Ectodermal cell (in vitro differentiated cells): ENCODE measurements around the gene NEURL1B.
"Not testable (repeated sequence)": the region's sequence is repeated elsewhere in the genome, so short reads cannot be mapped to it uniquely, and the experiment has no call there.

Experiments
- H3K27ac ChIP-seq: 2 replicates; pipeline ENCODE4 v1.7.0; 2013; ENCODE audit warnings: mild to moderate bottlenecking, low read depth, low read length; ENCODE audit not compliant: insufficient read depth, poor library complexity, severe bottlenecking
- H3K27me3 ChIP-seq: 2 replicates; pipeline ENCODE4 v1.7.0; 2013; ENCODE audit warnings: mild to moderate bottlenecking, low read length; ENCODE audit not compliant: insufficient read depth, control insufficient read depth, poor library complexity, severe bottlenecking
- H3K36me3 ChIP-seq: one replicate; pipeline ENCODE4 v1.7.0; 2013; ENCODE audit warnings: low read length; ENCODE audit not compliant: control insufficient read depth, insufficient read depth
- H3K4me1 ChIP-seq: one replicate; pipeline ENCODE4 v1.7.0; 2013; ENCODE audit warnings: low read length; ENCODE audit not compliant: control insufficient read depth, insufficient read depth
- H3K4me3 ChIP-seq: 2 replicates; pipeline ENCODE4 v1.7.0; 2013; ENCODE audit warnings: low read depth, low read length, control low read depth; ENCODE audit not compliant: insufficient read depth
- H3K9me3 ChIP-seq: 2 replicates; pipeline ENCODE4 v1.7.0; 2013; ENCODE audit warnings: mild to moderate bottlenecking, low read length, moderate library complexity; ENCODE audit not compliant: control insufficient read depth
- WGBS, 2 experiments: methylation state at CpG; one replicate each; pipeline ENCODE4 v1.1.7; 2013; ENCODE audit warnings: missing lambda C conversion rate in 2 of 2; 5-methylcytosine and 5-hydroxymethylcytosine counted together

The NEURL1B gene

DNA sequence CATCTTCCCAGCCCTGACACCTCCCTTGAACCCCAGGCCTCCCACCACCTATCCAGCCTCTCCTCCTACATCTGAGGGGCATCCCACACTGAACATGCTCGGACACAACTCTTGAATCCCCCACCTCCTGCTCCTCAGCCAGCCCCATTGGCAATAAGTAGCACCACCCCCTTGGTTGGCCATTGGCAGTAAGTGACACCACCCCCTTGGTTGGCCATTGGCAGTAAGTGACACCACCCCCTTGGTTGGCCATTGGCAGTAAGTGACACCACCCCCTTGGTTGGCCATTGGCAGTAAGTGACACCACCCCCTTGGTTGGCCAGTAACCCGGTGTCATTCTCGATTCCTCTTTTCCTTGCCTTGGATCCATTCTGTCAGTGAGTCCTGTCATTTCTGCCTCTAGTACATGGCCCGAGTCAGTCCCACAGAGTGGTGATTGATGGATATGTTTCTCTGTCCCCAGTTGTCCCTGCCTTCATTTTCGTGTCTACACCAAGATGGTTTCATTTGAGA, 37.4 kb downstream of the NEURL1B start:
- WGBS, 2 experiments: 92 to 94% methylated on average over 5 of the region's 5 CpGs
- not testable (repeated sequence) for H3K36me3 ChIP-seq, H3K9me3 ChIP-seq, H3K4me1 ChIP-seq, H3K4me3 ChIP-seq, H3K27ac ChIP-seq
- peaks cover 10% of the 10 kb centered on the region for H3K27me3 ChIP-seq

DNA sequence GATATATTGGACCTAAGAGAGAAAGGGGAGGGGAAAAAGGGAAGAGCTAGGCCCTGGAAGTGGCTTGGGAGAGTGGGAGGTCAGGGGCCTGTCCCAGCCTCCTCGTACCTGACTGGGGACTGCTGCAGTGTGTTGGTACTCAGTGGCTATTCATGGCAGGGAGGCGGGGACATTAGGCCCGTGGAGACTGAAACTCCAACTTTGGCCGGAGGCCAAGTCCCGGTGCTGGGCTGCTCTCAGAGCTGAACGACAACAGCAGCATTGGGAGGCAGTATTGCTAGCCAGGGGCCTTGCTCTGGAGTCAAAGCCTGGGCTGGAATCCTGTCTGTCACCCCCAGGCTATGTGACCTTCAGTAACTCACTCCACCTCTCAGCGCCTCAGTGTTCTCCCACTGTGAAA, 37.8 kb downstream of the NEURL1B start:
- no peaks in the 10 kb centered on the region for H3K4me1 ChIP-seq
- peaks cover 15% of the 10 kb centered on the region for H3K27me3 ChIP-seq
- no peaks in the 10 kb centered on the region for H3K36me3 ChIP-seq
- WGBS, 2 experiments: 82 to 83% methylated on average over 7 of the region's 7 CpGs
- H3K4me3 ChIP-seq: no peak overlapping the region
- no peak overlapping the region for H3K27ac ChIP-seq
- no peaks in the 10 kb centered on the region for H3K9me3 ChIP-seq

DNA sequence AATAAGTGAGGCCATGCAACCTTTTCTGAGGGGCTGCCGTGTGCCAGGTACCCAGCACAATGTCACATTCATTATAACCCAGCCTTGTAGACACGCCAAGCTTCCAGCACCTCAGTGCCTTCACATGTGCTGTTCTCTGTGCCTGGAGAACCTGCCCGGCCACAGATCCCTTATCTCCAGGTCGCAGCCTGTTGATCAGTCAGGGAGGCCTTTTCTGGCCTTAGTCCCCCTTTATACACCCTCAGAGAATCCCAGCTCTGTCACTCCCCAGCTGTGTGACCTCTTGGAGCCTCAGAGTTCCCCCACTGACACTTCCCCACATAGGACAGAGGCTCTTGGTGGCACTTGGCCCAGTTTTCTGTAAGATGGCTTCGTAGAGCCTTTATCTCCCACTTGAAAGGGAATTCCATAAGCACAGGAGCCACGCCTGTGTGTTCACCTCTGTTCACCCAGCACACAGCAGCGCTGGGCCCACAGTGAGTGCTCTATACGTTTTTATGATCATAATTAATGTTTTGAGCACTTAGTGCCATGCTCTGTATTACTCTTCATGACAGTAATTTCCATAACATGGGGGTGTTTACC, 38.7 kb downstream of the NEURL1B start:
- H3K27me3 ChIP-seq: peaks cover 23% of the 10 kb centered on the region
- no peak overlapping the region for H3K4me3 ChIP-seq
- no peak overlapping the region for H3K27ac ChIP-seq
- no peaks in the 10 kb centered on the region for H3K4me1 ChIP-seq
- H3K36me3 ChIP-seq: no peaks in the 10 kb centered on the region
- no peaks in the 10 kb centered on the region for H3K9me3 ChIP-seq
- 91 to 95% methylated on average over 8 of the region's 8 CpGs for WGBS, 2 experiments

DNA sequence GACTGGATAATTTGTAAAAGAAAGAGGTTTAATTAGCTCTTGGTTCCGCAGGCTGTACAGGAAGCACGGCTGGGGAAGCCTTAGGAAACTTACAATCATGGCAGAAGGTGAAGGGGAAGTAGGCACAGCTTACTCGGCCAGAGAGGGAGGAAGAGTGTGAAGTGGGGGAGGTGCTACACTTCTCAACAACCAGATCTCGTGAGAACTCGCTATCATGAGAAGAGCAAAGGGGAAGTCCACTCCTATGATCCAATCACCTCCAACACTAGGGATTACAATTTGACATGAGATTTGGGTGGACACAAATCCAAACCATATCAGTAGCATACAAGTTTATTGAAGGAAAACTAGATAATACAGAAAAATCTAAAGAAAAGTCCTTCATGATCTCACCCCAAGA, 39.9 kb downstream of the NEURL1B start:
- no peaks in the 10 kb centered on the region for H3K4me1 ChIP-seq
- no peak overlapping the region for H3K4me3 ChIP-seq
- 89 to 91% methylated on average over 5 of the region's 5 CpGs for WGBS, 2 experiments
- peaks cover 24% of the 10 kb centered on the region for H3K27me3 ChIP-seq
- no peak overlapping the region for H3K27ac ChIP-seq
- no peaks in the 10 kb centered on the region for H3K9me3 ChIP-seq
- H3K36me3 ChIP-seq: no peaks in the 10 kb centered on the region

DNA sequence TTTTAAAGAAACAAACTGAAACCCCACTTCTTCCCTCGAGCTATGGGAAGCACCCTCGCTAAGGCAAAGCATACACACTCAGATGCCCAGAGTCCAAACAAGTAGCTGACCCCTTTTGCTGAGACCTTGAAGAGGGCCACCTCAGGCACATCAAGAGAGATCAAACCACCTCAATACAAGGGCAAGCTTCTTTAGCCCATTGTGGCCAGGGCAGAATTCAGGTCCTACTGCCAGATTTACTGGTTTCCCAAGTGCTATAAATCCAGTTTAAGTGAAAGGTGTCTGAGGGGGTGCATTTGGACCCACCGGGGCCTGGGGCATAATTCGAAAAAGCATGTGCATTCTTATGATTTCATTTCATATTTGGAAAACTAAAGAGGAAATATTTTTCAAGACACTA, 40.4 kb downstream of the NEURL1B start:
- Histone ChIP-seq H3K27me3 (peaks cover 24% of the 10 kb centered on the region), H3K4me3 (no peak overlapping the region), H3K27ac (no peak overlapping the region), H3K36me3 (no peaks in the 10 kb centered on the region), H3K4me1 (no peaks in the 10 kb centered on the region), H3K9me3 (no peaks in the 10 kb centered on the region)
- WGBS, 2 experiments: 96 to 97% methylated on average over 3 to 4 of the region's 4 CpGs

DNA sequence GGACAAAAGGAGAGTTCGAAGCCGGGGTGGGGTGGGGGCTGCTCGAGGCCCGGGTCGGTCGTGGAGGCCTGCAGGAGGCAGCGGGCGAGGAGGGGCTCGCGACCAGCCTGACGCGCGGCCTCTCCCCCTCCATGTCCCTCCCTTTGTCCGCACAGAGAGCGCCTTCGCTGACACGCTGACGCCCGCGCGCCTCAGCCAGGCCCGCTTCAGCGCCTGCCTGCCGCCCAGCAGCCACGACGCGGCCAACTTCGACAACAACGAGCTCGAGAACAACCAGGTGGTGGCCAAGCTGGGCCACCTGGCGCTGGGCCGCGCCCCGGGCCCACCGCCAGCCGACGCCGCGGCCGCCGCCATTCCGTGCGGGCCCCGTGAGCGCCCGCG, 42.2 kb downstream of the NEURL1B start:
- Histone ChIP-seq H3K27me3 (peaks cover 24% of the 10 kb centered on the region), H3K36me3 (no peaks in the 10 kb centered on the region), H3K9me3 (no peaks in the 10 kb centered on the region), H3K4me3 (no peak overlapping the region), H3K27ac (no peak overlapping the region), H3K4me1 (no peaks in the 10 kb centered on the region)
- whole genome bisulfite sequencing, 2 experiments: 55 to 58% methylated on average over 47 of the region's 47 CpGs

DNA sequence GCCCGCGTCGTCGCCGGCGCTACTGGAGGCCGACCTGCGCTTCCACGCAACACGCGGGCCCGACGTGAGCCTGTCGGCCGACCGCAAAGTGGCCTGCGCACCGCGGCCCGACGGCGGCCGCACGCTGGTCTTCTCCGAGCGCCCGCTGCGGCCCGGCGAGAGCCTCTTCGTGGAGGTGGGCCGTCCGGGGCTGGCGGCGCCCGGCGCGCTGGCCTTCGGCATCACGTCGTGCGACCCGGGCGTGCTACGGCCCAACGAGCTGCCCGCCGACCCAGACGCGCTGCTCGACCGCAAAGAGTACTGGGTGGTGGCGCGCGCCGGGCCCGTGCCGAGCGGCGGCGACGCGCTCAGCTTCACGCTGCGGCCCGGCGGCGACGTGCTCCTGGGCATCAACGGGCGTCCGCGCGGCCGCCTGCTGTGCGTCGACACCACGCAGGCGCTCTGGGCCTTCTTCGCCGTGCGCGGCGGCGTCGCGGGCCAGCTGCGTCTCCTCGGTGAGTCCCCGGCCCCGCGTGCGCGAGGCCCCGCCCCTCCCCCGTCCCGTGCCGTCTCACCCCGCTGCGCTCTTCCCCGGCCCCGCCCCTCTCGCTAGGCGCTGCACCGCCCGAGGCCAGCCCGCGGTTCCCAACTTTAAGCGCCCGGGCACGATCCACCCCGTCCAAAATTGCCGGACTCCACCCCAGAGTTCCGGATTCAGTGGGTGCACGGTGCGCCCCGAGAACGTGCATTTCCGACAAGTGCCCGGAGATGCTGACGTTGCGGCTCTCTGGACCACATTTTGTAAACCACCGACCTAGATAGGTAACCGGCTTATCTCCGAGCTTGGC, 42.8 kb downstream of the NEURL1B start:
- Histone ChIP-seq H3K36me3 (no peaks in the 10 kb centered on the region), H3K4me3 (peak overlapping the region; percentile 23), H3K27me3 (peaks cover 24% of the 10 kb centered on the region), H3K27ac (no peak overlapping the region), H3K4me1 (no peaks in the 10 kb centered on the region), H3K9me3 (no peaks in the 10 kb centered on the region)
- 37 to 39% methylated on average over 125 of the region's 125 CpGs for WGBS, 2 experiments

DNA sequence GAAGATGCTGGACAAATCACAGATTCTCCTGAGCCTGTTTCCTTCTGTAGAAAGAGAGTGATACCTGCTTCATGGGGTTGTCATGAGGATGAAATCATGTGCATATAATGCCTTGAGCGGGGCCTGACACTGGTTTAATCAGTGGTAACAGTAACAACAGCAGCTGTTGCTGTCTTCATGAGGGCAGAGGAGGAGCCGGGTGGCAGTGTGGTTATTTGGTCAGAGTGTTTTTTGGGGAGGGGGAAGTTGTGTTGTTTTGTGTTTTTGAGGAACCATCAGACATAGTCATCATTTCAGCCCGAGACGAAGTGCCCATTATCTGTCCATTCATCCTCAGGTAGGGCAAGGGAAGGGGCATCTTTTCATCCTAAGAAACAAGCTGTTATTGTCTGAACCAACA, 44.0 kb downstream of the NEURL1B start:
- no peak overlapping the region for H3K4me3 ChIP-seq
- 93 to 95% methylated on average over 4 of the region's 4 CpGs for WGBS, 2 experiments
- peaks cover 24% of the 10 kb centered on the region for H3K27me3 ChIP-seq
- H3K4me1 ChIP-seq: no peaks in the 10 kb centered on the region
- no peak overlapping the region for H3K27ac ChIP-seq
- no peaks in the 10 kb centered on the region for H3K9me3 ChIP-seq
- no peaks in the 10 kb centered on the region for H3K36me3 ChIP-seq

DNA sequence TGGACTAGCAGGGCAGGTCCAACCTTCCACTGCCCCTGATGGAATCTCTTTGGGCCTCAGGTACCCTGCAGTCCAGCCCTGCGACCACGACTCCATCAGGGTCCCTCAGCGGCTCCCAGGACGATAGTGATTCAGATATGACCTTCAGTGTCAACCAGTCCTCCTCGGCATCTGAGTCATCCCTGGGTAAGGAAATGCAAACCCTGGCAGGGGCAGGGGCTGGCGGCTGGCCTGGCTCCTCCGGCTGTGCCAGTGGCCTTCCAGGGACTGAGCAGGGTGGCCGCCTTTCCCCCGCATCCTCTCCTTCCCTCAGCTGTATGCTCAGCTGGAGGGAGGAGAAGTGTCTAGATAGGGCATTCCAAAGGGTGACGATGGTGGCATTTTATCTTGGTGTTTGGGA, 45.0 kb downstream of the NEURL1B start:
- Histone ChIP-seq H3K4me1 (no peaks in the 10 kb centered on the region), H3K27me3 (peaks cover 24% of the 10 kb centered on the region), H3K36me3 (no peaks in the 10 kb centered on the region), H3K9me3 (no peaks in the 10 kb centered on the region), H3K4me3 (no peak overlapping the region), H3K27ac (no peak overlapping the region)
- 95 to 97% methylated on average over 10 of the region's 10 CpGs for WGBS, 2 experiments

DNA sequence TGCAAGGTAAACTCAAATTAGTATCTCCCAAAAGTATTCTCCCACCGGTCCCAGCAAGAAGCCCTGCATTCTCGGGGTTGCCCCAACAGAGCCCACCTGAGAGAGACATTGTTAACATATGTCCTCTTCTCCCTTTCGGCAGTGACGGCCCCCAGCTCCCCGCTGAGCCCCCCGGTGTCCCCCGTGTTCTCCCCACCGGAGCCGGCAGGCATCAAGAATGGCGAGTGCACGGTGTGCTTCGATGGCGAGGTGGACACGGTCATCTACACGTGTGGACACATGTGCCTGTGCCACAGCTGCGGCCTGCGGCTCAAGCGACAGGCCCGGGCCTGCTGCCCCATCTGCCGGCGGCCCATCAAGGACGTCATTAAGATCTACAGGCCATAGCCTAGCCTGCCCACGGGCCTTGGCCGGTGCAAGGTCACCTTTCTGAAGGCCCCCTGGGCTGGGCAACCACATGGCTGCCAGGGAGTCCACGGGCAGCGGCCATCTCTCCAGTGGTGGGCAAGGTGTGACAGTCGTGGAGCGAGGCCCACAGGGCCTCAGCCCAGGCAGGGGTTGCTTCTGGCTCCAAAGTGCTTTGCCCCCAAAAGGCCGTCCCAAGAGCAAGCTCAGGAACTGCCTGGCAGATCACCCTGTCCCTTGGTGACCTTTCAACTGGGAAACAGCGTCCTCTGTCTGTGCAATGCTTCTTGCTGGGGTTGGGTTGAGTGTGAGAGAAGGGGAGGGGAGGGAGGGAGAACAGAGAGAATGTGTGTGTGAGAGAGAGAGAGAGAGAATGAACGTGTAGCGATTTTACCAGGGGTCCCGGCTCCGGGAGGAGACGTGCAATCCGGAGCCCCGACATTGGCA, 45.7 kb downstream of the NEURL1B start:
- no peaks in the 10 kb centered on the region for H3K4me1 ChIP-seq
- H3K4me3 ChIP-seq: no peak overlapping the region
- H3K27me3 ChIP-seq: peaks cover 24% of the 10 kb centered on the region
- no peak overlapping the region for H3K27ac ChIP-seq
- no peaks in the 10 kb centered on the region for H3K9me3 ChIP-seq
- 93 to 95% methylated on average over 37 of the region's 37 CpGs for WGBS, 2 experiments
- H3K36me3 ChIP-seq: no peaks in the 10 kb centered on the region
